Renal pelvis (tissue), 3 donors: ENCODE results near the gene SERINC2. TPM values are rescaled to one million over a fixed set of nuclear protein-coding genes. Genes with fewer than 3 reads are reported as not detected.

ENCODE experiments used
- polyA plus RNA-seq, 3 donors: library from polyadenylated mRNA; unstranded; fragments of 120-200 nt; gene quantifications; one replicate each; pipeline ENCODE4 v1.2.1, GENCODE V29; 2013; ENCODE audit not compliant: insufficient read length in 3 of 3

Gene SERINC2
- polyA plus RNA-seq, 3 donors = 46.8 to 58.5 (median 58.4) TPM

Other genes starting within 250 kb of the SERINC2 start
- 1 to 10 TPM; 3.3 to 4.6 (median 4.3) TPM for gene NKAIN1, start 173.3 kb upstream of the SERINC2 start, polyA plus RNA-seq
- 10 to 100 TPM; 73.2 to 80.2 (median 75.1) TPM for gene SNRNP40, start 116.4 kb upstream of the SERINC2 start, polyA plus RNA-seq
- 10 to 100 TPM; 44.0 to 52.7 (median 47.8) TPM for gene ZCCHC17, start 116.2 kb upstream of the SERINC2 start, polyA plus RNA-seq
- gene FABP3, start 40.1 kb upstream of the SERINC2 start, polyA plus RNA-seq = 100 to 1,000 TPM in 1 of 3 donors, 10 to 100 TPM in 2; 63.2 to 101 (median 84.3) TPM
- 10 to 100 TPM; 45.5 to 51.5 (median 47.4) TPM for gene TINAGL1, start 163.3 kb downstream of the SERINC2 start, polyA plus RNA-seq
- under 1 TPM; 0.14 to 0.39 (median 0.31) TPM for gene HCRTR1, start 204.5 kb downstream of the SERINC2 start, polyA plus RNA-seq
- 10 to 100 TPM; 77.2 to 81.4 (median 79.1) TPM for gene PEF1, start 231.7 kb downstream of the SERINC2 start, polyA plus RNA-seq